PC-3 (cell line): ENCODE results near the gene RPAP2. TPM values are rescaled to one million over a fixed set of nuclear protein-coding genes. Genes with fewer than 3 reads are reported as not detected.
A peak's percentile ranks its signal among the peaks of the same experiment; 100 is the strongest.

ENCODE experiments used
- ATAC-seq: fragments of 200-7000 bp; cut with Tn5 transposase; 2 replicates; pipeline ENCODE4 v1.9.1; 2020; ENCODE audit warnings: mild to moderate bottlenecking, moderate library complexity
- BruUV-seq: library from RNA; stranded (reverse); fragments of 400-500 nt; replicated peaks from 2 replicates; lab custom pipeline; 2021; lab: Mats Ljungman, UMichigan
- CTCF ChIA-PET: fragments of 300-600 bp; sonication (Branson Sonifier 250); formaldehyde crosslinking; loops from one replicate; lab custom pipeline; 2022; ENCODE audit warnings: antibody characterized with exemption; lab: Charles Lee
- POLR2A ChIA-PET: fragments of 300-600 bp; sonication (Branson Sonifier 250); formaldehyde crosslinking; loops from one replicate; lab custom pipeline; 2022; ENCODE audit warnings: antibody characterized with exemption; ENCODE audit not compliant: unreplicated experiment; lab: Charles Lee
- DNase-seq: peaks from one replicate; pipeline ENCODE4 v3.0.0-alpha.2; 2015
- H2AFZ ChIP-seq: fragments of 300-600 bp; sonication (generic); 2 replicates; pipeline ENCODE4 v1.6.0; 2016; ENCODE audit warnings: antibody characterized with exemption, low read length
- H3F3A ChIP-seq: fragments of 300-600 bp; sonication (generic); one replicate; pipeline ENCODE4 v1.6.0; 2017; ENCODE audit warnings: antibody characterized with exemption, low read length, control low read depth, mild to moderate bottlenecking; ENCODE audit not compliant: unreplicated experiment
- H3K27ac ChIP-seq: fragments of 300-600 bp; sonication (generic); 2 replicates; pipeline ENCODE4 v1.5.1; 2016; ENCODE audit warnings: mild to moderate bottlenecking, low read length
- H3K27me3 ChIP-seq: fragments of 300-600 bp; sonication (generic); 2 replicates; pipeline ENCODE4 v1.6.1; 2016; ENCODE audit warnings: low read length, mixed read lengths
- H3K36me3 ChIP-seq: fragments of 300-600 bp; sonication (generic); 2 replicates; pipeline ENCODE4 v1.6.1; 2016; ENCODE audit warnings: low read depth, mixed run types, low read length, mixed read lengths
- H3K4me1 ChIP-seq: fragments of 300-600 bp; sonication (generic); 2 replicates; pipeline ENCODE4 v1.5.1; 2016; ENCODE audit warnings: low read length; ENCODE audit not compliant: insufficient read depth
- H3K4me2 ChIP-seq: fragments of 300-600 bp; sonication (generic); 2 replicates; pipeline ENCODE4 v1.6.0; 2016; ENCODE audit warnings: low read length
- H3K4me3 ChIP-seq: fragments of 300-600 bp; sonication (generic); 2 replicates; pipeline ENCODE4 v1.5.1; 2016; ENCODE audit warnings: mild to moderate bottlenecking, low read length, mixed read lengths
- H3K79me2 ChIP-seq: fragments of 300-600 bp; sonication (generic); 2 replicates; pipeline ENCODE4 v1.6.1; 2017; ENCODE audit warnings: low read length, mixed read lengths
- H3K9ac ChIP-seq: fragments of 300-600 bp; sonication (generic); 2 replicates; pipeline ENCODE4 v1.6.0; 2016; ENCODE audit warnings: mild to moderate bottlenecking, low read length
- H3K9me2 ChIP-seq: fragments of 300-600 bp; sonication (generic); replicated peaks from 2 replicates; pipeline ENCODE4 v1.6.1; 2016; ENCODE audit warnings: mixed run types, low read length, mixed read lengths
- H3K9me3 ChIP-seq: fragments of 300-600 bp; sonication (generic); 2 replicates; pipeline ENCODE4 v1.6.1; 2016; ENCODE audit warnings: low read length, mixed read lengths
- H4K20me1 ChIP-seq: fragments of 300-600 bp; sonication (generic); 2 replicates; pipeline ENCODE4 v1.6.1; 2016; ENCODE audit warnings: low read length, mixed read lengths
- CTCF ChIP-seq: fragments of 300-600 bp; sonication (generic); conservative IDR thresholded peaks from 2 replicates; pipeline ENCODE4 v1.5.1; 2017; ENCODE audit warnings: antibody characterized with exemption, low read depth, mild to moderate bottlenecking, low read length
- EZH2 ChIP-seq: fragments of 300-600 bp; sonication (generic); IDR thresholded peaks from one replicate; pipeline ENCODE4 v1.6.1; 2017; ENCODE audit warnings: antibody characterized with exemption, mild to moderate bottlenecking, low read length; ENCODE audit not compliant: unreplicated experiment
- EZH2phosphoT487 ChIP-seq: fragments of 300-600 bp; sonication (generic); IDR thresholded peaks from 2 replicates; pipeline ENCODE4 v1.6.1; 2018; ENCODE audit warnings: mild to moderate bottlenecking, antibody characterized with exemption, low read length, borderline replicate concordance
- intact Hi-C: fragments of 100-400 bp; cut with micrococcal nuclease; formaldehyde crosslinking; loops from 2 replicates; pipeline ENCODE4 v1.9.0; 2023
- total RNA-seq: library from RNA; depleted of rRNA; stranded (reverse); fragments of >200 nt; gene quantifications from 2 replicates; pipeline ENCODE4 v1.2.3, GENCODE V29; 2014

RPAP2 gene
- total RNA-seq, 1 experiment from 2014 or later, result 4.3 TPM

GRCh38 chr1:92446546-92446945, 147.7 kb downstream of the RPAP2 start:
- H3K9me2 ChIP-seq, result no peaks in the 10 kb centered on the region
- no peak for TF ChIP-seq CTCF
- TF ChIP-seq EZH2phosphoT487, result no peak
- no peak for TF ChIP-seq EZH2
- no peak overlapping the region for H3K4me3 ChIP-seq
- no peaks in the 10 kb centered on the region for H3K27me3 ChIP-seq
- H3K27ac ChIP-seq, result no peak overlapping the region
- BruUV-seq, result no TSS peak
- no peaks in the 10 kb centered on the region for H3K9me3 ChIP-seq
- no peaks in the 10 kb centered on the region for H3F3A ChIP-seq
- H2AFZ ChIP-seq, result no peak overlapping the region
- no peaks in the 10 kb centered on the region for H3K79me2 ChIP-seq
- ATAC-seq, result no peak
- no peak overlapping the region for H3K9ac ChIP-seq
- no peak for DNase-seq
- CTCF ChIA-PET, result no interaction called here
- no peak overlapping the region for H3K4me2 ChIP-seq
- H3K36me3 ChIP-seq, result no peaks in the 10 kb centered on the region
- H4K20me1 ChIP-seq, result no peaks in the 10 kb centered on the region
- 0 out of 2 replicates have a peak, but pooled peaks cover 7% of the 10 kb centered on the region for H3K4me1 ChIP-seq
- POLR2A ChIA-PET, result no interaction called here
- intact Hi-C loops, result no loop called here

- no peak overlapping the region for H3K9ac ChIP-seq
- no peak overlapping the region for H3K27ac ChIP-seq
- H3K79me2 ChIP-seq, result no peaks in the 10 kb centered on the region
- peak; percentile 23 for DNase-seq
- H3F3A ChIP-seq, result no peaks in the 10 kb centered on the region
- H3K4me3 ChIP-seq, result no peak overlapping the region
- H3K9me2 ChIP-seq, result no peaks in the 10 kb centered on the region
- POLR2A ChIA-PET, result no interaction called here
- BruUV-seq, result no TSS peak
- H4K20me1 ChIP-seq, result no peaks in the 10 kb centered on the region
- no peak overlapping the region for H2AFZ ChIP-seq
- intact Hi-C loops, result no loop called here
- H3K4me1 ChIP-seq, result 0 out of 2 replicates have a peak, but pooled peaks cover 7% of the 10 kb centered on the region
- CTCF ChIA-PET, result interaction anchor here (0.6 kb wide), 1 partner anchor 418 kb away, joined by 3 read pairs; no protein-coding TSS in a partner anchor
- ATAC-seq, result no peak
- no peak overlapping the region for H3K4me2 ChIP-seq
- H3K9me3 ChIP-seq, result no peaks in the 10 kb centered on the region
- H3K27me3 ChIP-seq, result no peaks in the 10 kb centered on the region
- H3K36me3 ChIP-seq, result no peaks in the 10 kb centered on the region
- TF ChIP-seq EZH2, result no peak
- no peak for TF ChIP-seq CTCF
- TF ChIP-seq EZH2phosphoT487, result no peak
Observed at GRCh38 chr1:92447033-92447681, 148.3 kb downstream of the RPAP2 start.

- no peak overlapping the region for H3K9ac ChIP-seq
- no peak for DNase-seq
- TF ChIP-seq EZH2 (no peak), EZH2phosphoT487 (no peak), CTCF (no peak)
- ATAC-seq, result no peak
- H3K27ac ChIP-seq, result no peak overlapping the region
- ChIA-PET POLR2A (no interaction called here), CTCF (no interaction called here)
- BruUV-seq, result no TSS peak
- no peaks in the 10 kb centered on the region for H3K27me3 ChIP-seq
- no peaks in the 10 kb centered on the region for H4K20me1 ChIP-seq
- H3K4me1 ChIP-seq, result 0 out of 2 replicates have a peak, but pooled peaks cover 7% of the 10 kb centered on the region
- H2AFZ ChIP-seq, result no peak overlapping the region
- no peaks in the 10 kb centered on the region for H3K36me3 ChIP-seq
- H3K9me2 ChIP-seq, result no peaks in the 10 kb centered on the region
- no peak overlapping the region for H3K4me3 ChIP-seq
- H3K9me3 ChIP-seq, result no peaks in the 10 kb centered on the region
- H3K4me2 ChIP-seq, result no peak overlapping the region
- no peaks in the 10 kb centered on the region for H3K79me2 ChIP-seq
- intact Hi-C loops, result no loop called here
- no peaks in the 10 kb centered on the region for H3F3A ChIP-seq
Observed at GRCh38 chr1:92447976-92448375, 149.1 kb downstream of the RPAP2 start.
